Measurements from ENCODE around the gene NFIC.
A peak's percentile ranks its signal among the peaks of the same experiment; 100 is the strongest.

The NFIC gene

GRCh38 chr19:3353493-3353892 is 12.9 kb upstream of the NFIC start:
- H3K4me2 ChIP-seq (ENCODE audit: insufficient read depth, low read length): no peak overlapping the region
- no peak overlapping the region for H3K4me3 ChIP-seq (ENCODE audit: low read depth in 1 of 2, low read length in 2 of 2)
- H3K27me3 ChIP-seq (ENCODE audit: insufficient read depth, low read length, poor library complexity): peaks cover 5% of the 10 kb centered on the region
- no peak overlapping the region for H3K9ac ChIP-seq (ENCODE audit: low read depth, low read length)
- ATAC-seq (ENCODE audit: insufficient read depth, low read depth) (no peak), DNase-seq (no peak)
- no peak overlapping the region for H3K27ac ChIP-seq (ENCODE audit: low read length)
- no peaks in the 10 kb centered on the region for H3K79me2 ChIP-seq (ENCODE audit: insufficient read depth, low read length)
- TF ChIP-seq, protein P1, sequence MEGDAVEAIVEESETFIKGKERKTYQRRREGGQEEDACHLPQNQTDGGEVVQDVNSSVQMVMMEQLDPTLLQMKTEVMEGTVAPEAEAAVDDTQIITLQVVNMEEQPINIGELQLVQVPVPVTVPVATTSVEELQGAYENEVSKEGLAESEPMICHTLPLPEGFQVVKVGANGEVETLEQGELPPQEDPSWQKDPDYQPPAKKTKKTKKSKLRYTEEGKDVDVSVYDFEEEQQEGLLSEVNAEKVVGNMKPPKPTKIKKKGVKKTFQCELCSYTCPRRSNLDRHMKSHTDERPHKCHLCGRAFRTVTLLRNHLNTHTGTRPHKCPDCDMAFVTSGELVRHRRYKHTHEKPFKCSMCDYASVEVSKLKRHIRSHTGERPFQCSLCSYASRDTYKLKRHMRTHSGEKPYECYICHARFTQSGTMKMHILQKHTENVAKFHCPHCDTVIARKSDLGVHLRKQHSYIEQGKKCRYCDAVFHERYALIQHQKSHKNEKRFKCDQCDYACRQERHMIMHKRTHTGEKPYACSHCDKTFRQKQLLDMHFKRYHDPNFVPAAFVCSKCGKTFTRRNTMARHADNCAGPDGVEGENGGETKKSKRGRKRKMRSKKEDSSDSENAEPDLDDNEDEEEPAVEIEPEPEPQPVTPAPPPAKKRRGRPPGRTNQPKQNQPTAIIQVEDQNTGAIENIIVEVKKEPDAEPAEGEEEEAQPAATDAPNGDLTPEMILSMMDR (IDR thresholded peaks at IDR 0.05; ENCODE audit: borderline replicate concordance, extremely low read depth, low read length, poor library complexity, severe bottlenecking): no peak
- TF ChIP-seq EZH2 (IDR thresholded peaks at IDR 0.05; ENCODE audit: borderline replicate concordance, low read depth, low read length, severe bottlenecking): no peak
- 0 out of 2 replicates have a peak, but pooled peaks cover 4% of the 10 kb centered on the region for H4K20me1 ChIP-seq (ENCODE audit: insufficient read depth, low read length)
- peaks cover 8% of the 10 kb centered on the region for H3K4me1 ChIP-seq (ENCODE audit: insufficient read depth, low read length)
- no peak overlapping the region for H2AFZ ChIP-seq (ENCODE audit: low read depth, low read length)
- H3K9me3 ChIP-seq (ENCODE audit: insufficient read depth, low read length, severe bottlenecking): no peaks in the 10 kb centered on the region
- no peaks in the 10 kb centered on the region for H3K36me3 ChIP-seq (ENCODE audit: insufficient read depth, low read length)

- peaks cover 28% of the 10 kb centered on the region for H3K4me1 ChIP-seq (ENCODE audit: insufficient read depth, low read length)
- peaks cover 22% of the 10 kb centered on the region for H3K79me2 ChIP-seq (ENCODE audit: insufficient read depth, low read length)
- peaks cover 10% of the 10 kb centered on the region for H3K27me3 ChIP-seq (ENCODE audit: insufficient read depth, low read length, poor library complexity)
These were observed 9.6 kb upstream of the NFIC start for GRCh38 chr19:3356805-3357204.

DNA sequence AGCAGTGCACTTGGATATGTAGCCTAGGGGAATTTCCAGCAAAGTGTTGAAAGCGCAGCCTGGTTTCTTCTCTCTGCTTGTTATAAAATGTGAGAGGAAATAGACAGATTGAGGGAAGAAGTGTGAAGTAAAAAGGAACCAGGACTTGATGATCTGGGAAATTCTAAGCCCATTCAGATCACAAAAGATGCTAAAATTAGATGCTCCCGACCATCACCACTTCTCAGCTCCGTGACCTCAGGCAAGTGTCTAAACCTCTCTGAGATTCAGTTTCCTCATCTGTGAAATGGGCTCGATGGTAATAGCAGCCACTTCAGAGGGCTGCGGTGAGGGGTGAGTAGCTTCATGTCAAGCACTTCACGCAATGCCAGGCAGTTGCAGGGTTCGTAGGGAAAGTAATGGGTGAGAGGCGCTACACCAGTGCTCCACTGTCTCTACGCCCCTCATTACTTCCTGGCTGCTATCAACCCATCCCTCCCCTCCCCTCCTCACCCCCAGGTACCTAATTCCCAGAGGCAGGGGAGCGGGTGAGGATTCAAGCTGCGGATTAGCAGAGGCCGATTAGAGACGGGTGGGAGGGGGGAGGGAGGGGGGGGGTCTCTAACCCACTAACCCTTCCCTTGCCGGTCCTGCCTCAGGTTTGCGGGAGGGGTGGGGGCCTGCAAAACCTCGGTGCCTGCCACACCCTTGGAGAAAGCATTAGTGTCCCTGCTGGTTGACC is 9.0 kb upstream of the NFIC start:
- H3K4me1 ChIP-seq (ENCODE audit: insufficient read depth, low read length): peaks cover 33% of the 10 kb centered on the region
- no peak overlapping the region; the same call in 1 of the 2 replicates for H3K4me2 ChIP-seq (ENCODE audit: insufficient read depth, low read length)
- peaks cover 10% of the 10 kb centered on the region for H3K27me3 ChIP-seq (ENCODE audit: insufficient read depth, low read length, poor library complexity)
- H2AFZ ChIP-seq (ENCODE audit: low read depth, low read length): no peak overlapping the region
- H3K4me3 ChIP-seq (ENCODE audit: low read depth in 1 of 2, low read length in 2 of 2): no peak overlapping the region
- ATAC-seq (ENCODE audit: insufficient read depth, low read depth): no peak
- H3K36me3 ChIP-seq (ENCODE audit: insufficient read depth, low read length): no peaks in the 10 kb centered on the region
- no peak overlapping the region for H3K9ac ChIP-seq (ENCODE audit: low read depth, low read length)
- H3K9me3 ChIP-seq (ENCODE audit: insufficient read depth, low read length, severe bottlenecking): no peaks in the 10 kb centered on the region
- H3K79me2 ChIP-seq (ENCODE audit: insufficient read depth, low read length): peaks cover 28% of the 10 kb centered on the region
- peak; percentile 39 for DNase-seq
- peaks cover 18% of the 10 kb centered on the region for H4K20me1 ChIP-seq (ENCODE audit: insufficient read depth, low read length)
- no peak overlapping the region for H3K27ac ChIP-seq (ENCODE audit: low read length)
- no peak for TF ChIP-seq EZH2 (IDR thresholded peaks at IDR 0.05; ENCODE audit: borderline replicate concordance, low read depth, low read length, severe bottlenecking)
- TF ChIP-seq, protein P1 (IDR thresholded peaks at IDR 0.05; ENCODE audit: borderline replicate concordance, extremely low read depth, low read length, poor library complexity, severe bottlenecking): no peak

More at GRCh38 chr19:3356805-3357204, 9.6 kb upstream of the NFIC start:
- DNase-seq (no peak), ATAC-seq (ENCODE audit: insufficient read depth, low read depth) (no peak)
- no peak overlapping the region for H3K4me2 ChIP-seq (ENCODE audit: insufficient read depth, low read length)
- H4K20me1 ChIP-seq (ENCODE audit: insufficient read depth, low read length): peaks cover 11% of the 10 kb centered on the region
- no peaks in the 10 kb centered on the region for H3K36me3 ChIP-seq (ENCODE audit: insufficient read depth, low read length)
- no peak overlapping the region for H3K9ac ChIP-seq (ENCODE audit: low read depth, low read length)
- TF ChIP-seq, protein P1 (IDR thresholded peaks at IDR 0.05; ENCODE audit: borderline replicate concordance, extremely low read depth, low read length, poor library complexity, severe bottlenecking): no peak
- TF ChIP-seq EZH2 (IDR thresholded peaks at IDR 0.05; ENCODE audit: borderline replicate concordance, low read depth, low read length, severe bottlenecking): no peak
- H2AFZ ChIP-seq (ENCODE audit: low read depth, low read length): no peak overlapping the region
- H3K9me3 ChIP-seq (ENCODE audit: insufficient read depth, low read length, severe bottlenecking): no peaks in the 10 kb centered on the region
- no peak overlapping the region for H3K27ac ChIP-seq (ENCODE audit: low read length)
- no peak overlapping the region for H3K4me3 ChIP-seq (ENCODE audit: low read depth in 1 of 2, low read length in 2 of 2)

Data from DND-41 (cell line).